ENCODE measurements around the gene ARSI.

ARSI gene

GRCh38 chr5:150265870-150266383 is 36.8 kb downstream of the ARSI start:
- Mint-ChIP-seq H3K27ac (no peak overlapping the region), H3K4me3 (no peak overlapping the region), H3K4me1 (no peaks in the 10 kb centered on the region), H3K36me3 (no peaks in the 10 kb centered on the region), H3K9me3 (no peaks in the 10 kb centered on the region), H3K27me3 (no peaks in the 10 kb centered on the region)
- DNase-seq (no peak), ATAC-seq (replicated peaks) (no peak)

GRCh38 chr5:150264667-150265603 is 37.8 kb downstream of the ARSI start:
- ATAC-seq (replicated peaks), result no peak
- Mint-ChIP-seq H3K27ac (no peak overlapping the region), H3K4me1 (no peaks in the 10 kb centered on the region), H3K36me3 (no peaks in the 10 kb centered on the region), H3K9me3 (no peaks in the 10 kb centered on the region), H3K27me3 (no peaks in the 10 kb centered on the region), H3K4me3 (no peak overlapping the region)
- DNase-seq, result no peak

GRCh38 chr5:150263801-150264621 is 38.7 kb downstream of the ARSI start:
- no peaks in the 10 kb centered on the region for H3K27me3 Mint-ChIP-seq
- no peak for DNase-seq
- no peak overlapping the region for H3K4me3 Mint-ChIP-seq
- no peaks in the 10 kb centered on the region for H3K9me3 Mint-ChIP-seq
- H3K36me3 Mint-ChIP-seq, result no peaks in the 10 kb centered on the region
- no peak for ATAC-seq (replicated peaks)
- no peak overlapping the region for H3K27ac Mint-ChIP-seq
- H3K4me1 Mint-ChIP-seq, result no peaks in the 10 kb centered on the region

GRCh38 chr5:150263375-150263775 is 39.3 kb downstream of the ARSI start:
- Mint-ChIP-seq H3K4me1 (no peaks in the 10 kb centered on the region), H3K27ac (no peak overlapping the region), H3K9me3 (no peaks in the 10 kb centered on the region), H3K27me3 (no peaks in the 10 kb centered on the region), H3K4me3 (no peak overlapping the region), H3K36me3 (no peaks in the 10 kb centered on the region)
- no peak for DNase-seq
- ATAC-seq (replicated peaks), result no peak

- no peak for DNase-seq
- Mint-ChIP-seq H3K27ac (no peak overlapping the region), H3K27me3 (no peaks in the 10 kb centered on the region), H3K9me3 (no peaks in the 10 kb centered on the region), H3K36me3 (no peaks in the 10 kb centered on the region), H3K4me1 (no peaks in the 10 kb centered on the region), H3K4me3 (no peak overlapping the region)
- ATAC-seq (replicated peaks), result no peak
These were observed 40.2 kb downstream of the ARSI start for GRCh38 chr5:150262502-150262901.

- Mint-ChIP-seq H3K27me3 (no peaks in the 10 kb centered on the region), H3K27ac (no peak overlapping the region), H3K4me1 (no peaks in the 10 kb centered on the region), H3K36me3 (no peaks in the 10 kb centered on the region), H3K9me3 (no peaks in the 10 kb centered on the region), H3K4me3 (no peak overlapping the region)
- DNase-seq (no peak), ATAC-seq (replicated peaks) (no peak)
These were observed 41.5 kb downstream of the ARSI start for GRCh38 chr5:150261231-150261630.

- H3K27ac Mint-ChIP-seq, result no peak overlapping the region
- H3K36me3 Mint-ChIP-seq, result no peaks in the 10 kb centered on the region
- no peak overlapping the region for H3K4me3 Mint-ChIP-seq
- H3K4me1 Mint-ChIP-seq, result no peaks in the 10 kb centered on the region
- H3K27me3 Mint-ChIP-seq, result no peaks in the 10 kb centered on the region
- ATAC-seq (replicated peaks) (peak; percentile 78 to 84), DNase-seq (no peak)
- no peaks in the 10 kb centered on the region for H3K9me3 Mint-ChIP-seq
These were observed 44.6 kb downstream of the ARSI start for GRCh38 chr5:150258130-150258529.

- ATAC-seq (replicated peaks) (no peak), DNase-seq (no peak)
- Mint-ChIP-seq H3K4me1 (no peaks in the 10 kb centered on the region), H3K36me3 (no peaks in the 10 kb centered on the region), H3K4me3 (no peak overlapping the region), H3K9me3 (no peaks in the 10 kb centered on the region), H3K27ac (no peak overlapping the region), H3K27me3 (no peaks in the 10 kb centered on the region)
These were observed 45.3 kb downstream of the ARSI start for GRCh38 chr5:150257424-150257823.

GRCh38 chr5:150256410-150257064 is 46.2 kb downstream of the ARSI start:
- no peak for ATAC-seq (replicated peaks)
- no peaks in the 10 kb centered on the region for H3K36me3 Mint-ChIP-seq
- H3K27ac Mint-ChIP-seq, result no peak overlapping the region
- no peaks in the 10 kb centered on the region for H3K9me3 Mint-ChIP-seq
- DNase-seq, result no peak
- no peak overlapping the region for H3K4me3 Mint-ChIP-seq
- H3K27me3 Mint-ChIP-seq, result no peaks in the 10 kb centered on the region
- no peaks in the 10 kb centered on the region for H3K4me1 Mint-ChIP-seq

- Mint-ChIP-seq H3K4me1 (no peaks in the 10 kb centered on the region), H3K27ac (no peak overlapping the region), H3K27me3 (no peaks in the 10 kb centered on the region), H3K36me3 (no peaks in the 10 kb centered on the region), H3K4me3 (no peak overlapping the region), H3K9me3 (no peaks in the 10 kb centered on the region)
- ATAC-seq (replicated peaks) (no peak), DNase-seq (no peak)
These were observed 46.9 kb downstream of the ARSI start for GRCh38 chr5:150255659-150256409.

- H3K4me3 Mint-ChIP-seq, result no peak overlapping the region
These were observed 47.9 kb downstream of the ARSI start for GRCh38 chr5:150254774-150255173.

GRCh38 chr5:150254363-150254762 is 48.3 kb downstream of the ARSI start:
- H3K27me3 Mint-ChIP-seq, result peaks cover 6 to 8% of the 10 kb centered on the region in 2 donors
- no peaks in the 10 kb centered on the region for H3K4me1 Mint-ChIP-seq
- ATAC-seq (replicated peaks) (no peak), DNase-seq (no peak)
- no peak overlapping the region for H3K27ac Mint-ChIP-seq
- H3K4me3 Mint-ChIP-seq, result no peak overlapping the region
- no peaks in the 10 kb centered on the region for H3K9me3 Mint-ChIP-seq
- no peaks in the 10 kb centered on the region for H3K36me3 Mint-ChIP-seq

More at GRCh38 chr5:150254774-150255173, 47.9 kb downstream of the ARSI start:
- Mint-ChIP-seq H3K9me3 (no peaks in the 10 kb centered on the region), H3K27ac (no peak overlapping the region), H3K36me3 (no peaks in the 10 kb centered on the region), H3K4me1 (no peaks in the 10 kb centered on the region), H3K27me3 (peaks cover 4% of the 10 kb centered on the region in 2 donors)
- DNase-seq, result no peak
- ATAC-seq (replicated peaks), result no peak

- Mint-ChIP-seq H3K27ac (no peak overlapping the region), H3K9me3 (no peaks in the 10 kb centered on the region), H3K27me3 (peaks cover 6 to 13% of the 10 kb centered on the region in 2 donors), H3K4me3 (no peak overlapping the region), H3K4me1 (no peaks in the 10 kb centered on the region), H3K36me3 (no peaks in the 10 kb centered on the region)
- no peak for ATAC-seq (replicated peaks)
- no peak for DNase-seq
These were observed 49.1 kb downstream of the ARSI start for GRCh38 chr5:150253416-150254208.

Measured in stimulated activated naive B cell treated with anti-CD40 and anti-IgM and Interleukin-4, amounts not matched to agents 10 μg/mL and 1 μg/mL and 100 μg/mL, for 72 hours (primary cell).